GM23338 (cell line): ENCODE results near the gene YBEY.

Experiments used
- CTCF ChIP-seq, 2 experiments: fragments of 200-600 bp in 1 of 2; sonication (generic) in 1 of 2; conservative IDR thresholded peaks; 2 replicates each; pipeline versions ENCODE4 v1.5.1 to v1.6.1; 2016 to 2017; ENCODE audit warnings: antibody characterized with exemption in 2 of 2, low read depth in 2 of 2, mild to moderate bottlenecking in 2 of 2, moderate library complexity in 1 of 2
- POLR2AphosphoS5 ChIP-seq: IDR thresholded peaks from 2 replicates; pipeline ENCODE4 v1.6.1; 2016; ENCODE audit warnings: antibody characterized with exemption, low read depth

GRCh38 chr21:46329796-46330195, 43.7 kb downstream of the YBEY start:
- TF ChIP-seq CTCF (conservative IDR thresholded peaks at IDR 0.05; ENCODE audit: low read depth in 2 of 2): no peak
- no peak for TF ChIP-seq POLR2AphosphoS5
